Activated T-helper 1 cell treated with anti-CD3 and anti-CD28 coated beads, Interleukin-12 subunit alpha, Interleukin-12 subunit beta, Interleukin-2, Interleukin-4 antibody, amounts not matched to agents 30 ng/mL and 10 ng/mL and 1 ng/mL, durations not matched to agents 14 hours and 24 hours and 36 hours (primary cell): ENCODE data around the gene LRRC10B. TPM values are rescaled to one million over a fixed set of nuclear protein-coding genes. Genes with fewer than 3 reads are reported as not detected.

Experiments
- DNase-seq: peaks from one replicate; pipeline ENCODE4 v3.0.0; 2021; ENCODE audit warnings: low spot score
- H3K27ac Mint-ChIP-seq: one replicate; pipeline ENCODE4 v1.8.0; 2021; ENCODE audit warnings: mild to moderate bottlenecking, mixed read lengths
- H3K27me3 Mint-ChIP-seq: one replicate; pipeline ENCODE4 v1.8.0; 2022; ENCODE audit warnings: mild to moderate bottlenecking, moderate library complexity, mixed read lengths; ENCODE audit not compliant: insufficient read depth
- H3K36me3 Mint-ChIP-seq: one replicate; pipeline ENCODE4 v1.8.0; 2021; ENCODE audit warnings: low read depth, mixed read lengths
- H3K4me1 Mint-ChIP-seq: one replicate; pipeline ENCODE4 v1.8.0; 2021; ENCODE audit warnings: low read depth, mixed read lengths
- H3K4me3 Mint-ChIP-seq: one replicate; pipeline ENCODE4 v1.8.0; 2021; ENCODE audit warnings: mild to moderate bottlenecking, moderate library complexity, mixed read lengths
- H3K9me3 Mint-ChIP-seq: one replicate; pipeline ENCODE4 v1.8.0; 2021; ENCODE audit warnings: mixed read lengths
- intact Hi-C: fragments of 100-400 bp; cut with micrococcal nuclease; formaldehyde crosslinking; loops from one replicate; pipeline ENCODE4 v1.15.1; 2024
- total RNA-seq: library from RNA; stranded (reverse); gene quantifications from 2 replicates; pipeline ENCODE4 v1.2.3, GENCODE V29; 2022

The LRRC10B gene
- total RNA-seq, 1 donor from 2014 or later, result not detected

GRCh38 chr11:61540528-61540927, 32.0 kb downstream of the LRRC10B start:
- Mint-ChIP-seq H3K4me1 (no peaks in the 10 kb centered on the region), H3K27me3 (peaks cover 3% of the 10 kb centered on the region), H3K36me3 (no peaks in the 10 kb centered on the region), H3K27ac (no peak overlapping the region), H3K9me3 (no peaks in the 10 kb centered on the region), H3K4me3 (no peak overlapping the region)
- no peak for DNase-seq
- intact Hi-C loops, result no loop called here

- intact Hi-C loops, result no loop called here
- Mint-ChIP-seq H3K36me3 (no peaks in the 10 kb centered on the region), H3K27ac (no peak overlapping the region), H3K4me1 (no peaks in the 10 kb centered on the region), H3K27me3 (peaks cover 3% of the 10 kb centered on the region), H3K9me3 (no peaks in the 10 kb centered on the region), H3K4me3 (no peak overlapping the region)
- no peak for DNase-seq
Measured at GRCh38 chr11:61541598-61541997, 33.0 kb downstream of the LRRC10B start.

- H3K4me1 Mint-ChIP-seq, result no peaks in the 10 kb centered on the region
- H3K27me3 Mint-ChIP-seq, result peaks cover 3% of the 10 kb centered on the region
Measured at GRCh38 chr11:61542024-61542461, 33.5 kb downstream of the LRRC10B start.

GRCh38 chr11:61542705-61543104, 34.2 kb downstream of the LRRC10B start:
- Mint-ChIP-seq H3K27me3 (peaks cover 3% of the 10 kb centered on the region), H3K36me3 (no peaks in the 10 kb centered on the region), H3K4me1 (no peaks in the 10 kb centered on the region), H3K9me3 (no peaks in the 10 kb centered on the region), H3K27ac (no peak overlapping the region), H3K4me3 (no peak overlapping the region)
- no peak for DNase-seq
- intact Hi-C loops, result no loop called here

More at GRCh38 chr11:61542024-61542461, 33.5 kb downstream of the LRRC10B start:
- no peak overlapping the region for H3K4me3 Mint-ChIP-seq
- H3K36me3 Mint-ChIP-seq, result no peaks in the 10 kb centered on the region
- intact Hi-C loops, result no loop called here
- no peak for DNase-seq
- H3K27ac Mint-ChIP-seq, result no peak overlapping the region
- no peaks in the 10 kb centered on the region for H3K9me3 Mint-ChIP-seq

- Mint-ChIP-seq H3K27me3 (peaks cover 3% of the 10 kb centered on the region), H3K36me3 (no peaks in the 10 kb centered on the region), H3K4me3 (no peak overlapping the region), H3K9me3 (no peaks in the 10 kb centered on the region), H3K4me1 (no peaks in the 10 kb centered on the region), H3K27ac (no peak overlapping the region)
- intact Hi-C loops, result no loop called here
- DNase-seq, result no peak
Measured at GRCh38 chr11:61543606-61544306, 35.2 kb downstream of the LRRC10B start.

- H3K27me3 Mint-ChIP-seq, result peaks cover 3% of the 10 kb centered on the region
- H3K4me3 Mint-ChIP-seq, result no peak overlapping the region
- H3K27ac Mint-ChIP-seq, result no peak overlapping the region
- H3K36me3 Mint-ChIP-seq, result no peaks in the 10 kb centered on the region
- DNase-seq, result no peak
- H3K4me1 Mint-ChIP-seq, result no peaks in the 10 kb centered on the region
- no peaks in the 10 kb centered on the region for H3K9me3 Mint-ChIP-seq
- intact Hi-C loops, result no loop called here
Measured at GRCh38 chr11:61544466-61544865, 35.9 kb downstream of the LRRC10B start.

- intact Hi-C loops, result no loop called here
- Mint-ChIP-seq H3K4me1 (no peaks in the 10 kb centered on the region), H3K27me3 (peaks cover 3% of the 10 kb centered on the region), H3K36me3 (no peaks in the 10 kb centered on the region), H3K27ac (no peak overlapping the region), H3K4me3 (no peak overlapping the region), H3K9me3 (no peaks in the 10 kb centered on the region)
- no peak for DNase-seq
Measured at GRCh38 chr11:61545341-61545740, 36.8 kb downstream of the LRRC10B start.

GRCh38 chr11:61545921-61546320, 37.4 kb downstream of the LRRC10B start:
- Mint-ChIP-seq H3K27ac (no peak overlapping the region), H3K27me3 (no peaks in the 10 kb centered on the region), H3K9me3 (no peaks in the 10 kb centered on the region), H3K36me3 (no peaks in the 10 kb centered on the region), H3K4me3 (no peak overlapping the region), H3K4me1 (no peaks in the 10 kb centered on the region)
- DNase-seq, result no peak
- intact Hi-C loops, result no loop called here

- Mint-ChIP-seq H3K9me3 (no peaks in the 10 kb centered on the region), H3K27me3 (no peaks in the 10 kb centered on the region), H3K4me1 (no peaks in the 10 kb centered on the region), H3K4me3 (no peak overlapping the region), H3K27ac (no peak overlapping the region), H3K36me3 (no peaks in the 10 kb centered on the region)
- DNase-seq, result no peak
- intact Hi-C loops, result no loop called here
Measured at GRCh38 chr11:61546663-61547062, 38.1 kb downstream of the LRRC10B start.

- H3K4me3 Mint-ChIP-seq, result no peak overlapping the region
- no peak for DNase-seq
- no peak overlapping the region for H3K27ac Mint-ChIP-seq
- no peaks in the 10 kb centered on the region for H3K27me3 Mint-ChIP-seq
- H3K9me3 Mint-ChIP-seq, result no peaks in the 10 kb centered on the region
- no peaks in the 10 kb centered on the region for H3K36me3 Mint-ChIP-seq
- no peaks in the 10 kb centered on the region for H3K4me1 Mint-ChIP-seq
- intact Hi-C loops, result no loop called here
Measured at GRCh38 chr11:61547246-61547645, 38.7 kb downstream of the LRRC10B start.

GRCh38 chr11:61549177-61549576, 40.6 kb downstream of the LRRC10B start:
- no peak for DNase-seq
- intact Hi-C loops, result no loop called here
- Mint-ChIP-seq H3K27me3 (peaks cover 7% of the 10 kb centered on the region), H3K4me1 (peaks cover 1% of the 10 kb centered on the region), H3K4me3 (no peak overlapping the region), H3K9me3 (no peaks in the 10 kb centered on the region), H3K27ac (no peak overlapping the region), H3K36me3 (no peaks in the 10 kb centered on the region)

- no peaks in the 10 kb centered on the region for H3K36me3 Mint-ChIP-seq
- intact Hi-C loops, result no loop called here
- no peak overlapping the region for H3K27ac Mint-ChIP-seq
- H3K4me1 Mint-ChIP-seq, result peaks cover 5% of the 10 kb centered on the region
- H3K9me3 Mint-ChIP-seq, result no peaks in the 10 kb centered on the region
- no peak for DNase-seq
- H3K27me3 Mint-ChIP-seq, result peaks cover 13% of the 10 kb centered on the region
- H3K4me3 Mint-ChIP-seq, result no peak overlapping the region
Measured at GRCh38 chr11:61549662-61550568, 41.4 kb downstream of the LRRC10B start.

GRCh38 chr11:61550665-61551227, 42.2 kb downstream of the LRRC10B start:
- no peak overlapping the region for H3K27ac Mint-ChIP-seq
- peaks cover 18% of the 10 kb centered on the region for H3K27me3 Mint-ChIP-seq
- intact Hi-C loops, result no loop called here
- no peak for DNase-seq
- peaks cover 5% of the 10 kb centered on the region for H3K4me1 Mint-ChIP-seq
- H3K36me3 Mint-ChIP-seq, result no peaks in the 10 kb centered on the region
- no peak overlapping the region for H3K4me3 Mint-ChIP-seq
- no peaks in the 10 kb centered on the region for H3K9me3 Mint-ChIP-seq
